OCI-M1 (cell line): ENCODE measurements around the gene ZNF613.
"Not testable (repeated sequence)": the region's sequence is repeated elsewhere in the genome, so short reads cannot be mapped to it uniquely, and the experiment has no call there.

Source experiments
- DNase-seq: peaks from one replicate; lab custom pipeline; 2025; lab: John Stamatoyannopoulos, UW

ZNF613 gene

DNA sequence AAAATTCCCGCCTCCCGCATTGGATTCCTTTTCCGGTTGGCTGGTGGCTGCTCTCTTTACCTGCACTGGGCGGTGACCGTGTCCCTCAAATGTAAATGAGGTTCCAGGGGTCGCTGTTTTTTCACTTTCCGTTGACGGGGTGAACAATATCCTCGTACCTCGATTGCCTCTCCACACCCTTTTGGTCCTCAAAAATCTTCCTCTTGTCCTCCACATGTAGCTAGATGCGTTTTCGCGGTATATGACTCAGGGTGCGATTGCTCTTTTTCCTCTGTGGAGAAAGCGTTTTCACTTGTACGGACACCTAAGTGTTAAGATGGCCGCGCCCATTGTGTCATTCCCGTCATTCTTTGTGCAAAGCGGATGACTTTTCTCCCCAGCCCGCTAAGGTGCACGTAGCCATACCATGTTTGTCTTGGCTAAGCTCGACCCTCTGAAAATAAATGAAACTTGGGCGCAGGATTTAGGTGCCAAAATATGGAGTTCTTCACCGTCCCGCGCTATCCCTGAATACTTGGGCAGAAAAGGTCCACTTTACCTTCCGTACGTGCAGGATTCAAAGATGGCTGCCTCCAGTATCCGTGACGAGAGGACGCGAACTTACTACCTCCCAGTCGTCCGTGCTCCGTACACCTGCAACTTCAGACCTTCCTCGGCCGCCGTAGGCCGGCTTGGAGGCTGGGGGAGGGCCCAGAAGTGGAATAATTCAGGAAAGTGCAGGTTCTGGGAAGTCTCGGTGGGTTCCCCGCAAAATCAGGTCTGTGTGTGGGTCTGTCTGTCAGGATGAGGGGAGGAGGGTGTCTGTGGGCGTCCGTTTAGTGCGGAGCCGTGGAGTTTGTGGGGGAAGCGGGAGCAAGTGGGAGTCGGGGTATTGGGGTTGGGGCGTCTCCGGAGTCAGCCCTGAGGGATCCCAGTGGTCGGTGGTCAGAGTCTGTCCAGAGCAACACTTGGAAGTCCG lies at the start of gene ZNF613:
Gene ZNF613 (plus strand): TSS at position 689 of the 958 bp plus-strand sequence. CDS start 8,749 bp downstream, outside the sequence.
- peak; percentile 98 for DNase-seq

DNA sequence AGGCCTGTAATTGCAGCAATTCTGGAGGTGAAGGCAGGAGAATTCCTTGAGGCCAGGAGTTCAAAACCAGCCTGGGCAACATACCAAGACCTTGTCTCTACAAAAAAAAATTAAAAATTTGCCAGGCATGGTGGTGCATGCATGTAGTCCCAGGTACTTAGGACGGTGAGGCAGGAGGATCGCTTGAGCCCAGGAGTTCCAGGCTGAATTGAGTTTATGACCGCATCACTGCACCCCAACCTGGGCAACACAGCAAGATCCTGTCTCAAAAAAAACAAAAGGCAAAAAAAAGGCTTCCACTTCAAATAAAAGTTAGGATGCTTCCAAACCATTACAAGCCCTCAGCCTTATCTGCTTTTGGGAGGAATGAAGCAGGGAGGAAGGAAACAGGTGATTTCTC lies 44.8 kb upstream of the ZNF613 start:
- DNase-seq = no peak

DNA sequence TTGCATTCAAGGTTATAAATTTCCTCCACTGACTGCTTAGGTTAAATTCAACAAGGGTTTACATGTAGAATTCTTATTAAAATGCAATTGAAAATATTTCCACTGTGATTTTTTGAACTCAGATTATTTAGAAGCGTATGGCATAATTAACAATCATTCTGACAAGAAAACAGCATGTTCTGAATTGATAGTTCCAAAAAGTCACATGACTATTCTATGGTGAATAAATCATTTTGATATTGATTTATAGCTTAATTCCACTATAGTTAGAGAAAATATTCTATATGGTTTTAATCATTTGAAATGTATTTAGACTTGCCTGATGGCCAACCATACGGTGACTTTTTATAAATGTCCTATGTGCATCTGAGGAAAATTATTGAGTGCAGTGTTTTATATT lies 42.6 kb upstream of the ZNF613 start:
- DNase-seq = no peak

DNA sequence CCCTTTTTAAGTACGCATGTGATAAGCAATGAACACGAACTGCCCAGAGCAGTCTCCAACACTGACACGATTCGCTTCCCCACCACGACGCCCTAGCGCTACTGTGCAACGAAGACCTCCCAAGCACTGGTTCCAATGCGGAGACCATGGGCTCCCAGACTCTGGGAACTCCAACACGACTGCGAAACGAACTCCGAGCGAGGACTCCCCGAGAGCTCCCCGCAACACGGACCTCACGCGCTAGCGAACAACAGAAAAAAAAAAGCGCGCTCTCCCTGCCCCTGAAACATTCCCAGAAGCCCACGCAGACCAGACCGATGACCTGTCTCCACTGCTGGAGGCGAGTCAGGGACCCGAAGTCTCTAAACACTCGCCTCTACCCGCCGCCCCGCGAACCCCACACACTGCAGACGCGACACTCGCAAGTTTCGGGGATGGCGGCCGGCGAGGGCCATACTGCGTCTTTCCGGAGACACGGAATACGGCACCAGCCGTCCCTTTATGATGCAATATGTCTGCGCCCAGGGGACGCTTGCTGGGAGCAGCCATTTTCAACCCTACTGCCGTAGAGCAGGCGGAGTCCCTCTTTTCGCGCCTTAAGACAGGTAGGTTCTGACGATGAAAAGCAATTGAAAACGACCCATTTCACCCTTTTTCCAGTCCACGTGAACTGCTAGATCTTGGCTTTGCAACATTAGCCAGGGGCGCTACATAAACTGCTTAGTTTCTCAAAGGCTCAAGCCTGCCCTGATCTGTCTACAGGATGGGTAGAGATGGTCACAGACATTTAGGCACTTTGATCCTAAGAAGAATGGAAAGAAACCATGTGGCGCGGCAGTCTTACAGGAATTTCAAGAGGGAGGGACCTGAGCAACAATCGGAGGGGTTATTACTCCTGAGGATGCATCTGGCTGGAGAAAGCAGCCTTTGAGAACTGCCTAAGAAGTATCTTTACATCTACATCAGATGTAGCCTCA lies 39.5 kb upstream of the ZNF613 start, which contains the start of gene ZNF577:
Gene ZNF577 (minus strand): TSS at position 430 of the 977 bp plus-strand sequence. CDS start 7,569 bp downstream, outside the sequence.
- DNase-seq = no peak

DNA sequence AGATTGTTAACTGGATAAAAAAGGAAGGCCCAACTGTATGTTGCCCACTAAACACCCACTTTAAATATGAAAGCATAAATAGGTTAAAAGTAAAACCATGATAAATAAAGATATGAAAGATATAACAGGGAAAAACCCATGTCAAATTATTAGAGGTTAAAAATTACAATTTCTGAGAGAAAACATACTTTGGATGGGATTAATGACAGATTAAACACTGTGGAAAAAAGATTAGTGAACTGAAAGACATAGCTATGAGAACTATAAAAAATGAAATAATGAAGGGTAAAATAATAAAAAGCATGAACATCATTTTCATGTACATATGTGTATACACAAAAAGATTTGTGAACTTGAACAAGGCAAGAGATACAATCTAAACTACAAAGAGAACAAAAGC lies 37.3 kb upstream of the ZNF613 start:
- no peak for DNase-seq

DNA sequence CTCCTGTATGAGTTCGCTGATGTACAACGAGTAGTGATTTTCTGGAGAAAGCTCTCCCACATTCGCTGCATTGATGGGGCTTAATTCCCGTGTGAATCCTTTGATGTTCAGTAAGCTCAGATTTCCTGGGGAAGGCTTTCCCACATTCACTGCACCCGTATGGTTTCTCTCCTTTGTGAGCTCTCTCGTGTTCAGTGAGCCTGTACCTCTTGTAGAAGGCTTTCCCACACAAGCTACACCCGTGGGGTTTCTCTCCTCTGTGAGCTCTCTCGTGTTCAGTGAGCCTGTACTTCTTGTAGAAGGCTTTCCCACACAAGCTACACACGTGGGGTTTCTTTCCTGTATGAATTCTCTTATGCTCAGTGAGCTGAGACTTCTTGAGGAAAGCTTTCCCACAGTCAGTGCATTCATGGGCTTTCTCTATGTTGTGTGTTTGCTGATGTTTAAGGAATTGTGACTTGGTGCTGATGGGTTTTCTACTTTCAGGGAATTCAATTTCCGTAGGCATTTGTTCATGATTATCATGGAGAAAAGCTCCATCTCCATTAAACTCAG lies 36.0 kb upstream of the ZNF613 start:
- no peak for DNase-seq

DNA sequence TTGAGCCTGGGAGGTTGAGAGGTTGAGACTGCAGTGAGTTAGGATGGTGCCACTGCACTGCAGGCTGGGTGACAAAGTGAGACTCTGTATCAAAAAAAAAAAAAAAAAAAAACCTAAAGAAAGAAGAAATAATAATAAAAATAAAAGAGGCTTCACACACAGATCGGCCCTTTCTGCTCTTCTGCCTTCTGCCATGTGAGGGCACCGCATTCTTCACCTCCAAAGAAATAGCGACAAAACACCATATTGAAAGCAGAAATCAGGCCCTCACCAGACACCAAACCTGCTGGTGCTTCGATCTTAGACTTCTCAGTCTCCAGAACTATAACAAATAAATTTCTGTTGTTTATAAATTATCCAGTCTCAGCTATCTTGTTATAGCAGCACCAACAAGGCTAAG lies 25.4 kb upstream of the ZNF613 start:
- peak; percentile 8 for DNase-seq

DNA sequence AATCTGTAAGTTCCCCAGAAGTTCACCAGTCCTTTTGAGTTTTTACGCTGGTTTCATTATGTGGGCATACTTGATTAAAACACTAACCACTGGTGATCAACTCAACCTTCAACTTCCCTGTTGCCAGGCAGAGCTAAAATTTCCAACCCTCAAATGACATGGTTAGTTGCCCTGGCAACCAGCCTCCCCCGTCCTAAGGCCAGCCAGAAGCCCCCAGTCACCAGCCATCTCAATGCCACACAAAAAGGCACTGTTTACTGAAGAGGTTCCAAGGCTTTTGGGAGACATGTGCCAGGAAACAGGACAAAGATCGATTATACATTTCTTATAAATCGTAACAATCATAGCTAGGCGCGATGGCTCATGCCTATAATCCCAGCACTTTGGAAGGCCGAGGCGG lies 24.1 kb upstream of the ZNF613 start:
- no peak for DNase-seq

DNA sequence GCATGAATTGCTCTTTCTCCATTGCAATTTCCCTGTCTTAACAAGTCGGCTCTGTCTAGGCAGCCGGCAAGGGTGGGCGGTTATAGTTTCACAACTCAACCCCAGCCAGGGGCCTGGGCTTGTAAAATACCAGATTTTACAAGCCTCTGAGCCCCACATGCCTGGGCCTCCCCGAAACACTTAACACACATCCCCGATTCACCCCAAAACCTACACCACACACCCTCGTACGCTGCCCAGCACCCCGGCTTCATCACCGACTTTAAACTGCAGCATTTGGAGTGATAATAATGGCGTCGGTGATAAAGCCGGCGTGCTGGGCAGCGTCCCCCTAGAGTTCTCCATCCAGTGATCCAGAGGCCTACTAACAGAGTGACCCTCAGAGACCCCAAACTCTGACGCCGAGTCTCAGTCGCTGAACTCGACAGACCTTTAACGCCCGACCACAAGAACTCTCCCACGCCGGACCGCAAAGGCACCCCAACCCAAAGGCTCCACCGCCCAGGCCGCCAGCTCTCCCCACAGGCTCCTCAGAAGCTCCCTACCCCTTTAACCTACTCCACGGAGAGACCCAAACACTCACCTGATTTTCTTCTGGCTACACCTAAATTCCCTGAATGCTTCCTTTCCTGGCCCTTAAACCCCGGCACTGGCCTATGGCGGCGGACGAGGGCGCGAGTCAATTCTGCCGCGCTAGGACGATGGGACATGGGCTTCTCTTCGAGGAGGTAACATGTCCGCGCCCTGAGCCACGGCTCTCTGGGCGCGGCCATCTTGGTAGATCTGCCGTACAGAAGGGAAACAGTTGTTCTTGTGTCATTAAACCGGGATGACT lies 22.7 kb upstream of the ZNF613 start, which contains the start of gene ZNF649:
Gene ZNF649 (minus strand): TSS at position 687 of the 835 bp plus-strand sequence. CDS start 4,910 bp downstream, outside the sequence.
- DNase-seq = peak; percentile 96

DNA sequence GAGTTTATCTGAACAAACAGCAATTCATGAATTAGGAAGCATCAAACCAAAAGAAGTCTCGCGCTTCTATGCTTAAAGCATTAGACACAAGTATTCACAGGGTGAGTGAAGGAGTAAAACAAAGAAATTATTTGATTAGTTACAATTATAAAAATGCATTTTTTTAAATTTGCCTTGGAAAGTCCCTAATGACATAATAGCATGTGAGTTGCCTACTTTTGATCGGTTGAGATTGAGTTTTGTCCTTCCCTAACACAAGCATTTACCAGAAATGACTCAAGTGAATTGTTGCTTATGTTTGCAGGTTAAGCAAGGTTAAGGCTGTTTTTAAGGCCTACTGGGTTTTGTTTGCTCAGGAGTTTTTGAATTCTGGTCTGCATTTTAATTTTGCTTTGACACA lies 22.1 kb upstream of the ZNF613 start:
- DNase-seq = no peak

DNA sequence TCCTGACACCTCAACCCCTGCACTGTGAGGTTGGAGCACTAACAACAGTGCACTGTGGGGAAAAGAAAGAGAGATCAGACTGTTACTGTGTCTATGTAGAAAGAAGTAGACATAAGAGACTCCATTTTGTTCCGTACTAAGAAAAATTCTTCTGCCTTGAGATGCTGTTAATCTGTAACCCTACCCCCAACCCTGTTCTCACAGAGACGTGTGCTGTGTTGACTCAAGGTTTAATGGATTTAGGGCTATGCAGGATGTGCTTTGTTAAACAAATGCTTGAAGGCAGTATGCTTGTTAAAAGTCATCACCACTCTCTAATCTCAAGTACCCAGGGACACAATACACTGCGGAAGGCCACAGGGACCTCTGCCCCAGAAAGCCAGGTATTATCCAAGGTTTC lies 21.6 kb upstream of the ZNF613 start:
- DNase-seq = not testable (repeated sequence)

DNA sequence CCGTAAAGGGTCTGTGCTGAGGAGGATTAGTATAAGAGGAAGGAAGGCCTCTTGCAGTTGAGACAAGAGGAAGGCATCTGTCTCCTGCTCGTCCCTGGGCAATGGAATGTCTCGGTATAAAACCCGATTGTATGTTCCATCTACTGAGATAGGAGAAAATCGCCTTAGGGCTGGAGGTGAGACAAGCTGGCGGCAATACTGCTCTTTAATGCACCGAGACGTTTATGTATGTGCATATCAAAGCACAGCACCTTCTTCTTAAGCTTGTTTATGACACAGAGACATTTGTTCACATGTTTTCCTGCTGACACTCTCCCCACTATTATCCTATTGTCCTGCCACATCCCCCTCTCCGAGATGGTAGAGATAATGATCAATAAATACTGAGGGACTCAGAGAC lies 21.2 kb upstream of the ZNF613 start:
- DNase-seq = not testable (repeated sequence)

DNA sequence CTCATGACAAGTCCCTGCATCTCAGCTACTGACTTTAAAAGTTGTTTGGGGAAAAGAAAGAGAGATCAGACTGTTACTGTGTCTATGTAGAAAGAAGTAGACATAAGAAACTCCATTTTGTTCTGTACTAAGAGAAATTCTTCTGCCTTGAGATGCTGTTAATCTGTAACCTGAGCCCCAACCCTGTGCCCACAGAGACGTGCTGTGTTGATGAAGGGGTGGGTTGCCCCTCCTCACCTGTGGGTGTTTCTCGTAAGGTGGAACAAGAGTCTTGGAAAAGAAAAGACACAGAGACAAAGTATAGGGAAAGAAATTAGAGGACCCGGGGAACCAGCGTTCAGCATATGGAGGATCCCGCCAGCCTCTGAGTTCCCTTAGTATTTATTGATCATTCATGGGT lies 19.3 kb upstream of the ZNF613 start:
- not testable (repeated sequence) for DNase-seq

DNA sequence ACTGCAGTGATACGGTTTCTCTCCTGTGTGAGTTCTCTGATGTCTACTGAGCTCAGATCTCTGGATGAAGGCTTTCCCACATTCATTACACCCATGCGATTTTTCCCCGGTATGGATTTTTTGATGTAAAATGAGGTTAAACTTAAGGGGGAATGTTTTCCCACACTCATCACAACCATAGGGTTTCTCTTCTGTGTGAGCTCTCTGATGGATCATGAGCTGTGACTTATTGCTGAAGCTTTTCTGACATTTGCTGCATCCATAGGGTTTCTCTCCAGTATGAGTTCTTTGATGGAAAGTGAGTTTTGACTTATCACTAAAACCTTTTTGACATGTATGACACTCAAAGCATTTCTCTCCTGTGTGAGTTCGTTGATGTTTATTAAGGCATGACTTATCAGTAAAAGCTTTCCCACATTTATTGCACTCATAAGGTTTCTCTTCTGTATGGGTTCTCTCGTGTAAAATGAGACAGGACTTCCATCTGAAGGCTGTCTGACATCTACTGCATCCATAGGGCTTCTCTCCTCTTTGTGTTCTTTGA lies 11.9 kb upstream of the ZNF613 start:
- DNase-seq = peak; percentile 24

DNA sequence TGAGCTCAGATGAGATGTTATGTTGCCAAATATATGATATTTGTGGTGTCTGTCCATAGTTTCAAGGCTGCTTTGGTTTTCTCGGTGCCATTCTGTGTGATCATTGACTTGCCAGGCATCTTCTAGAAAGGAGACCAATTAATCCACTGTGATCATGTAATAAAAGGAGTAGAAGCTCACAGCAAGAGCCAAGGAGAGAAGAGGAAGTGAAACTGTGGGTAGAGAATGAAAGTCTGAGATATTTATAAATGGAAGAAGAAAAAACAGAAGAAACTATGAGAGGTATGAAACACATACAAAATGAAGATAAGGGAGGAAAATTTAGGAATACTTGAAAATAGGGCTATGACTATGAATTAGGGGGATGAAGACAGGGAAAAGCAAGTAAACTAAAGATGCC lies 11.1 kb upstream of the ZNF613 start:
- no peak for DNase-seq

DNA sequence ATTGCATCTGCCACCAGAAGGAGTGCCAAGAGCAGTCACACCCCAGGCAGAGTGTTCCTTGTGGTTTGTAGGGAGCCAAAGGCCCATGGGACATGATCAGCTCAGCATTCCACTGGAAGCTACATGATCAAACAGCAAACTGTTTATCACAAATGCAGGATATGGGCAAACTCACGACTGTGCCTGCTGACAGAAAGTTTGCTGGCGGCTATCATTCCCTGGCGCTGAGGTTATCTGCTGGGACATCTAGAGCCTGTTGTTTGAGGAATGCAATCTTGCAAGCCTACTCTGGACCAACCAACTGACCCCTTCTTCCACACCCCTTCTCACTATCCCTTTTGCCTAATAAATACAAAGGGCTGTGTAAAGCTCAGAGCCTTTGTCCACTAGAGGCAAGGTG lies 7.7 kb upstream of the ZNF613 start:
- no peak for DNase-seq

DNA sequence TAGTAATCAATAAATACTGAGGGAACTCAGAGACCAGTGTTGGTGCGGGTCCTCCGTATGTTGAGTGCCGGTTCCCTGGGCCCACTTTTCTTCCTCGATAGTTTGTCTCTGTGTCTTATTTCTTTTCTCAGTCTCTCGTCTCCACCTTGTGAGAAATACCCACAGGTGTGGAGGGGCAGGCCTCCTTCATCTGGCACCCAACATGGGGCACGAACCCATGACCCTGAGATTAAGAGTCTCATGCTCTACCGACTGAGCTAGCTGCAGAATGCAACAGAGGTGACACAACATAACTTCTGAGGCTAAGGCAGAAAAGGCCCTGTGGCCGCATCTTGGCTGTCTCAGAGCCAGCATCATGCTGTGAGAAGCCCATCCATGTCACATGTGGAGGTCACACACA lies 5.3 kb upstream of the ZNF613 start:
- peak; percentile 25 for DNase-seq

DNA sequence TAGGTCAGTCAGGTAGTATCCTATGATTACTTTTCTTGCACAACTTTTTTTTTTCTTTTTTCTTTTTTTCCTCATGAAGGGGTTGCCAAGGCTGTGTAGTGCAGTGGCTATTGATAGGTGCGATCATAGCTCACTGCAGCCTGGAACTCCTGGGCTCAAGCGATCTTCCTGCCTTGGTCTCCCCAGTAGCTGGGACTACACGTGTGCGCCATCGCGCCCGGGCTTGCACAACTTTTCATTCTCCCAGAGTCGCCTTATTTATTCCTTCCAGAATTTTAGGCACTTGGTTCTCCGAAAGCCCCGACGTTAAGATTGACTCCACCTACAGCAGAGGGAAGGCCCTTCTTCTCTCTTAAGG lies 867 bp upstream of the ZNF613 start:
- no peak for DNase-seq

DNA sequence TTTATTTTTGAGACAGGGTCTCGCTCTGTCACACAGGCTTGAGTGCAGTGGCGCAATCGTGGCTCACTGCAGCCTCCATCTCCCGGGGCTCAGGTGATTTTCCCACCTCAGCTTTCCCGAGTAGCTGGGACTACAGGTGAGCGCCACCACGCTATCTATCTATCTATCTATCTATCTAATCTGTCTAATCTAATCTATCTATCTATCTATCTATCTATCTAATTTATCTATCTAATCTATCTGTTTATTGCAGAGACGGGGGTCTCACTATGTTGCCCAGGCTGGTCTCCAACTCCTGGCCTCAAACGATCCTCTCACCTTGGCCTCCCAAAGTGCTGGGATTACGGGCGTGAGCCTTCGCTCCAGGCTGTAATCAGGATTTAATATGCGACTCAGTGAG lies 587 bp downstream of the ZNF613 start:
- DNase-seq = no peak

DNA sequence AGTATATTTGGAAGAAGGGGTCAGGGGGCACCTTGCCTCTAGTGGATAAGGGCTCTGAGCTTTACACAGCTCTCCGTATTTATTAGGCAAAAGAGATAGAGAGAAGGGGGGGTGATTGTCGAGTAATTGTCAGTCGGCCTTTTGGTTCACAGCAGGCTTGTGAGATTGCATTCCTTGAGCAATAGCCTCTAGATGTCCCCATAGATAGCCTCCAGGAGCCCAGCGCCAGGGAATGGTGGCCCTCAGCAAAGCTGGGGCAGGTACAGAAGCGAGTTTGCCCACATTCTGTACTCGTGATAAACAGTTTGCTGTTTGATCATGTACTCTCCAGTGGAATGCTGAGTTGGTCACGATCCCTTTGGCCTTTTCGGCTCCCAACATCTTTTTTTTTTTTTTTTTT lies 4.6 kb downstream of the ZNF613 start:
- no peak for DNase-seq

DNA sequence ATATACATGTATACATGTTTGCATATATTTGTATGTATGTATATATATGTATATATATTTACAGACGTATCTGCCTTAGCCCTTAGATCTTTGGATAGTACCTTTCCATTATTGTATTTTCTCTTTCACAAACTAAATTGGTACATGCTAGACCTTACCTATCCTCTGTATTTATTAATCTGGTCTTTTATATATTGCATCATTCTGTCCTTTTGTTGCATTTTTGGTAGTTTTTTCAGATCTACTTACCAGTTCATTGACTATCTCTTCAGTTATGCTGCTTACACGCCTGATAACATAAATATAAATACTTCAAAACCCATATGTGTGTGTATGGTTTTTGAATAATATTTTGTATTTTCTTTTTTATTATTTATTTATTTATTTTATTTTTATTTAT lies 11.7 kb downstream of the ZNF613 start:
- no peak for DNase-seq
